SH-SY5Y (cell line): ENCODE data around the gene SEPSECS.

Experiments used
- GATA2 ChIP-seq: IDR thresholded peaks from 2 replicates; pipeline ENCODE4 v1.6.1; 2011; ENCODE audit warnings: mild to moderate bottlenecking, low read depth, low read length
- GATA3 ChIP-seq: IDR thresholded peaks from 2 replicates; pipeline ENCODE4 v1.6.1; 2011; ENCODE audit warnings: low read depth, mild to moderate bottlenecking, low read length, moderate library complexity

- TF ChIP-seq GATA2 (no peak), GATA3 (no peak)
Observed at GRCh38 chr4:25113915-25114904, 46.0 kb downstream of the SEPSECS start.
